Fibroblast of skin of back (primary cell): ENCODE results near the gene H2BK1.
A peak's percentile ranks its signal among the peaks of the same experiment; 100 is the strongest.

Source experiments
- DNase-seq: peaks from one replicate; pipeline ENCODE4 v3.0.0-alpha.2; 2013

Gene H2BK1

GRCh38 chr7:151245360-151246101 is 35.2 kb upstream of the H2BK1 start:
- DNase-seq, result peak; percentile 35

DNA sequence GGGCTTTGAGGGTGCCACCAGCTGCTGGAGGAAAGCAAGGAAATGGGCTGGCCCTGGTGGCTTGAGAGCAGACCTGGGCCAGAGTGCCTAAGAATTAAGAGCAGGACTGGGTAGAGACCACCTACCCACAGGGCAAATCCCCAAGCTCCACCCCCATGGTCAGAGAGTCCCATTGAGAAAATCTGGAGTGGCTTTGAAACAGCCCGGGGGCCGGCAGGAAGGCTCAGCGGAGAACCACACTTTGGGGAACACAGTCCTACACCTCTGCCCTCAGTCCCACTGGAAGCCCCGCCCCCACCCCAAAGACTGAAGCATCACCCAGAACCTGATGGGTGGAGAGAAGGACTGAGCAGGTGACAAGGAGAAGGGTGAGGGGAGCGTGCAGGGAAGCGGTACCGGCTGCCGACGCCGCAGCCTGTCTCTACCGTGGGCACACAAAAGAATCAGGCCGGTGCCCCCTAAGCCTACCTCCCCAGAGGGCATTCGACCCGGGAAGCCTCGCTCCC is 34.6 kb upstream of the H2BK1 start:
- DNase-seq, result no peak

- peak; percentile 50 for DNase-seq
These were observed 34.0 kb upstream of the H2BK1 start for GRCh38 chr7:151244196-151244840.

DNA sequence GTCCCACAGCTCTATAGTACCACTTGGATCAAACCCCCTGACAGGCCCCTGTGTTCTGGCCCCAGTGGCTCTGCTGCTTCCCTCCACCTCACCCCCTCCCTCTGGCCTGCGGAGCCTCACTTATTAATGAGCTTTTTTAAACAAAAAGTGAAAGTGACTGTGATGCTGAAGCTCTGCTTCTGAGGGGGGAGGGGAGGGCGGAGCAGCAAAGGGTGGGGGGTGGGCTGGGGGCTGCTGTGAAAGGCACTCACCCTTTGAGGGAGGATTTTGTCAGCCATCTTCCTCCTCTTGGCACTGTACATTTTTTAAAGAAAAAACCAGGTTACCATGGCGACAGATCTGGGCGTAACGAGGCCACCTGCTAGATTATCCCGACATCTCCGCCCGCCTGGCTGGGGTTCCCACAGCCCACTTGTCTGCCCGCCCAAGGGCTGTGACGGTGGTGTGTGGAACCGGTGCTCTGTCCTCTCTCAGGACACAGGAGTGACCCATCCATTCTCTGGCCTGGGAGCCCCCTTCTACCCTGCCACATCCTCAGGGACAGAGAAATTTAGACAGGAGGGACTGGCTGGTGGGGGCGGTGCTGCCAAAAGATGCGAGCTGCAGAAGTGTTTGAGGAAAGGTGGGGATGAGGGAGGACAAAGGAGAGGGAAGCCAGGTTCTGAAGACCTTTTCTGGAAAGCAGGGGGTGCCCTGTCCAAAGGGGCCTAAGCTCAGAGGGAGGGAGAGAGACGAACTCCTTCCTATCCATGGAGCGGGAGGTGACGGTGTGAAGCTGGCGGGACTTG is 33.3 kb upstream of the H2BK1 start:
- no peak for DNase-seq

DNA sequence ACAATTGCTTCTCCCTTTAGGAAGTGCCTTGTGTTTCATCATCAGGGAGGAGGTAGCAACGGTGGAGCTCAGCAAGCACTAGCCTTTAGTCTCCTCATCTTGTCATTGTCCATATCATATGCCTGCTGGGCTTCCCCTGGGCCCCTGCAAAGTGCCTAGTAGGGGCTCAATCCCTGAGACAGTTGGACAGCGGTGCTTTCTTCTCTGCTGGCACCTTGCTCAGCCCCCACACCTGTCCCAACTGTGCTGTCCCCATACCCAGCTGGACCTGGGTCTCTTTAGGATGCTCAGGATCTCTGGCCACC is 32.7 kb upstream of the H2BK1 start:
- DNase-seq, result no peak

DNA sequence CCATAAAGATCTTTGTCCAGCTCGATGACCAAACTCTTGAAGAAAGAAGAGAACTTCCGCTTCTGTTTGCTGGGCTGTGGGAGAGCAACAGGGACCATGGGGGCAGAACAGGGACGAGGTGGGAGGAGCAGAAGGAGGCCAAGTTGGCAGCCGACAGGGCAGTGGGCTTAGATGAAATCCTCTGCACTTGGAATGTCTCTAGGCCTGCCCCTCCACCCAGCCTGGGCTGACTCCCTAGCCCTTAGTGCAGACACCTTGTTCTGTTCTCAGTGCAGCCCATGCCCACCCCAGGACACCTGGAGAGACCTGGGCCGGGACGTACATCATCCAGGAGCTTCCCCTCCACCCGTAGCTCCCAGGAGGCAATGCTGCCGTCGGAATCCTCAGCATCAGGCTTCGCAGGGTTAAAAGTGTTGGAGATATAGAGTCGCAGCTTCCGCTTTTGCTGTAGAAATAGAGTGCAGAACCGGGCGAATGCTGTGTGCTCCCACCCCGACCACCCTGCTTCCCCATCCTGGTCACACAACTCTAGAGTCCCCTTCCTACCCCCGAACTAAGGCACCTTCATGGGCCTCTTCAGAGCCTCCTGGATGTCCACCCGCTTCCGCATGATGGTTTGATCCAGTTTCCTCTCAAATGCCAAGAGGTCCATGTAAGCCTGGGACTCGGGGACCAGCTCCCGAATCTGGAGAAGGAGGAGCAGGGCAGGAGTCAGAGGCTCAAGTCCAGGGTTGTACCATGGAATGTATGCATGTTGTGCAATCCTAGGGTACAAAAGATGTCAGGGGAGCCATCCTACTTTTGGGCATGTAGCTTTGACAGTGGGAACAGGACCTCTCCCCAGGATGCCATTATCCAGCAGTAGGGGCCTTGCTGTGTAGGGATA is 32.1 kb upstream of the H2BK1 start:
- no peak for DNase-seq

DNA sequence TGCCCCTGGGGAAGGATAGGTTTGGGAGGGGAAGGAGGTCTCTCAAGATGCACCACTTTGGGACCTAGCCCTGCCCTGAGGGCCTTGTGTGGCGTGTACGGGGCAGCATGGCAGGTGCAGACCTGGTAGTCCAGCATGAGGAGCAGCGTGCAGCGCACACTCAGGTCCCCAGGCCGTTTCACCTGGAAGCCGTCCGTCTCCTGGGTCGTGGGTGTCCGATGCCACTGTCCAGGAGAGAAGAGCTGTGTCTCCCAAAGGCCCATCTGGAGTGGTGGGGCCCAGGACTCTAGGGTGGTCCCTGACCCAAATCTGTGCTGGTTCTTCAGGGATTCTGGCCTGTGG is 31.4 kb upstream of the H2BK1 start:
- no peak for DNase-seq

DNA sequence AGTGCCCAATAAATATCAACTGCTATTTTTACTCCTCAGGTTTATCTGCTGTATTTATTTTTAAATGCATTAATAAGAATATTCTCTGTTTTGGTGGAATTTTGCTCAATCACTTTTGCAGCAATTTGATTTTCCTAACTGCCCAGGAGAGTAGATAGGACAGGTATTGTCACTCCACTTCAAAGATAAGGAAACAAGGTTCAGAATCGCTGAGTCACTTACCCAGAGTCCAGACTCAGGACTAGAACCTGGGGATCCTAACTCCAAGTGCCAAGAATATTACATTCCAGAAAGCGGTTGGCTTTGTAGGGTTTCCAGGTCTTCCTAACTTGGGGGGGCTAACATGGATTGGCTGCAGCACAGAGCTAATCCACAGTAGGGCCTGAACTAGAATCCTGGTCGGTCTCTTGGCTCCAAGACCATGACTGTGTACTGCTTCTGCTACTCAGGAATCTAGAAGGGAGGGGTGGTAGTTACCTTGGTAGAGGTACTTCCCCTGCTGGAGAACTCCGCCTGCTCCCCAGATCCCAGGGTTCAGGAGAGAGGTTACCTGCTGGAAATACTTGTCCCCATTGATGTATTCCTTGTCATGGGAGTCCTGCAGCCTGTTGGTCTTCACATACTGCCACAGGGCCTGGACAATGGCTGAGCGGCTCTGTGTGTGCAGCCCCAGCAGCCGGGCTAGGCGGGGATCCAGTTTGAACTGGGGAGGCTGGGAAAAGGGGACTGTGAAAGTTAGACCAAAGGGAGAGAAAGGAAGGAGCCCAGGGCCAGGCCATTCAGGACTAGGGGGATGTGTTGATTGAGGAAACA is 30.9 kb upstream of the H2BK1 start:
- no peak for DNase-seq

DNA sequence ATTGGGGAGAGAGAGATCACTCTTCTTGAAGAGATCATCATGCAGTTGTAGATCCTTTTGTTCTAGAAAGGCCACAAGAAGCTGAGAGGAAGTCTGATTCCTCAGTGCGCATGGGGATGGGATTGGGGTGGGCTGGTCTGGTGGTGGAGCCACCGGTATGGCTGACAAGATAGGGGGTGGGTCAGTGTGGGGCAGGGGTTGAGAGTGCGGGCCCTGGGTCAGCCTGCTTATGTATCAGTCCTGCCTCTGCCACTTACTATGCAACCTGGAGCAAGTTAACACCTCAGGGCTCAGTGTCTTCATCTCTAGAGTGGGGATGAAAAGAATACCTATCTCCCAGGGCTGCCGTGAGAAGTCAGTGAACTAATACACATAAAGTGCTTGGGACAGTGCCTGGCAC is 30.2 kb upstream of the H2BK1 start:
- DNase-seq, result no peak

DNA sequence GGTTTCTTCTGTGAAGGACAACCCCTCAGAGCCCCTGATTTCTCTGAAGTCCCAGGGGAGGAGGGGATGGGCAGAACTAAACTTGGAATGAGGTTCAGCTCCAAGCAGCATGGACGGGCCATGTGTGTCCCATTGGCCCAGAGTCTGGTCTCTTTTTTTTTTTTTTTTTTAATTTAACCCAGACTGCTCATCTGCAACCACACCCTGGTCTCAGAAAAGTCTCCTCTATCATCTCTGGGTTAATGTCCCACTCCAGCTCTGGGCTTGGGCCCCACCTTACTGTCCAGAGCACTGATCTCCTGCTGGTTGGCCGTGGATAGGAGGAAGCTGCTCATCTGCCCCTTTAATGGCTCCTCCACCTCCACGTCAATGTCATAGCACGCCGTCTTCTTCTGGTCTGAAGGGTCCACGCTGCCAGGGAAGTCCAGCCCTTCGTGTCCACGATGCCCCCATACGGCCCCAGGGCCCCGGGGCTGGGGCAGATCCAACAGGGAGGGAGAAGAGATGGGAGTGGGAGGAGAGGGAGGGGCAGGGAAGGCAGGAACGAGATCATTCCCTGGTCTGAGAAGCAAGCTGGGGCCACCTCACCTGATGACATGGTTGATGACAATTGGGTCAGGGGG is 29.7 kb upstream of the H2BK1 start:
- DNase-seq, result no peak

DNA sequence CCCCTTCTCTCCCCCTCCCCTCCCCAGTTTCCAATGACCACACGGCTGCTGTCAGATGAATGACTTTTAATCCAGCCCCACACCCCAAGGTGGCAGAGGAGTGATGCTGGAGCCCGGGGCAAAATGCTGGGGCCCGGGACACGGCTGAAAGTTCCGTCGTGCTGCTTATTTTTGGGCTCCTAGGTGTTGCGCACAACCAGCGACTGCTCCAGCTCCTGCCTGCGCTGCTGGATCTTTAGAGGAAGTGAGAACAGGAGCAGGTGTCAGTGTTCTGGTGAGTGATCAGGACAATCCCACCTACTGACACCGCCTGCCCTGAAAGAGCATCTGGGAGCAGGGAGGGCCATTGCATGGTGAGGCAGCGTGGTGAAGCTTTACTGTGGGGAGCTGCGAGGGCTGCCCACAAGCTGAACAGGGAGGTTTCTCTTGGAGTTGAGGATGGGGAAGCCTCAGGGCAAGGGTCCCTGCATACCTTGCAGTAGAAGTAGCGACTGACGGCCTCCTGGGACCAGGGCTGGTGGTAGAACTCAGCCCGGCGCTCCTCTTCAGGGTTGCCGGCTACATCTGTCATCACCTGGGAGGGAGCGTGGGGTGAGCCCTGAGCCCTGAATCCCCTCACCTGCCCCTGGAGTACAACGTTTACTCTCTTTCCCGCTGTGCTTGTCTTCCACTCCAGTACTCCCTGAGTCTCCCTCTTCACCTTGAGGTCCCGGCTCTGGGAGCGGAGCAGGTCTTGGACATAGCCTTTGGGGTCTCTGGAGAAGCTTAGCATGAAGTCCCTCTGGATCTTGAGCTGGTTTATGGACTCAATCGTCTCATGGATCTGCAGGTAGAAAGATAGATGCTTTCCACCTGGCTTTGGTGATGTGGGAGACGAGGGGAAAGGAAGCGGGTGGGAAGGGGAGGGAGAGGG is 28.9 kb upstream of the H2BK1 start:
- DNase-seq, result no peak

DNA sequence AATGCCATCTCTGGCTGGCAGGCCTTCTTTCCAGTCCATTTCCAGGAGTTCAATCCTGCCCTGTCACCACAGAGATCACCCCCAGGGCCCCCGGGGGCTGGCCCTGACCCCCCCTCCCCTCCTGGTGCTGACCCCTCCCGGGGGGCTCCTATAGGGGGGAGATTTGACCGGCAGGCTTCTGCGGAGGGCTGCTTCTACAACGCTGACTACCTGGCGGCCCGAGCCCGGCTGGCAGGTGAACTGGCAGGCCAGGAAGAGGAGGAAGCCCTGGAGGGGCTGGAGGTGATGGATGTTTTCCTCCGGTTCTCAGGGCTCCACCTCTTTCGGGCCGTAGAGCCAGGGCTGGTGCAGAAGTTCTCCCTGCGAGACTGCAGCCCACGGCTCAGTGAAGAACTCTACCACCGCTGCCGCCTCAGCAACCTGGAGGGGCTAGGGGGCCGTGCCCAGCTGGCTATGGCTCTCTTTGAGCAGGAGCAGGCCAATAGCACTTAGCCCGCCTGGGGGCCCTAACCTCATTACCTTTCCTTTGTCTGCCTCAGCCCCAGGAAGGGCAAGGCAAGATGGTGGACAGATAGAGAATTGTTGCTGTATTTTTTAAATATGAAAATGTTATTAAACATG is 28.0 kb upstream of the H2BK1 start:
- no peak for DNase-seq

GRCh38 chr7:151237244-151238189 is 27.2 kb upstream of the H2BK1 start:
- no peak for DNase-seq

DNA sequence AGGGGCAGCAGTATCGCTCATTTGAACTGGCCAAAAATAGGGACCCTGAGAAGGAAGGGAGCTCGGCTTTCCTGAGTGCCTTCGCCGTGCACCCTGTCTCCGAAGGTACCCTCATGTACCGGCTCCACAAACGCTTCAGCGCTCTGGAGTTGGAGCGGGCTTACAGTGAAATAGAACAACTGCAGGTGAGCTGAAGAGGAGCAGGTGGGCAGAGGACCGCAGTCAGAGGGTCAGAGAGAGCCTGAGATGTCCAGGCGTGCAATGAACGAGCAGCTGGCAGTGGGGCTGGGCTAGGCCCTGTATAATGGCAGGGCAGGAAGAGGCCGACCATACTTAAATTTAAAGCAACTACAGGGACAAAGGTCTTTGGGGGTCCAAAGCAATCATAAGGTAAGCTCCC is 26.1 kb upstream of the H2BK1 start:
- no peak for DNase-seq

- DNase-seq, result no peak
These were observed 25.0 kb upstream of the H2BK1 start for GRCh38 chr7:151235091-151235787.

- DNase-seq, result no peak
These were observed 23.5 kb upstream of the H2BK1 start for GRCh38 chr7:151233804-151234203.

- peak; percentile 81 for DNase-seq
These were observed 22.8 kb upstream of the H2BK1 start for GRCh38 chr7:151232917-151233701.
